GM12891 (cell line): Measurements from ENCODE around the gene S100A5.
"Not testable (repeated sequence)": the region's sequence is repeated elsewhere in the genome, so short reads cannot be mapped to it uniquely, and the experiment has no call there.

Experiments used
- DNase-seq: peaks from one replicate; pipeline ENCODE4 v3.0.0; 2011; ENCODE audit warnings: low spot score; ENCODE audit not compliant: insufficient read length
- FAIRE-seq: peaks from 2 replicates; lab custom pipeline; 2011; peaks lifted over from hg19 to GRCh38; lab: Jason Lieb, UNC
- PAX5 ChIP-seq: IDR thresholded peaks from 2 replicates; pipeline ENCODE4 v1.6.1; 2011; ENCODE audit warnings: low read length, moderate library complexity, mild to moderate bottlenecking; ENCODE audit not compliant: insufficient read depth, severe bottlenecking
- POLR2A ChIP-seq: IDR thresholded peaks from 2 replicates; pipeline ENCODE4 v1.6.1; 2011; ENCODE audit warnings: low read depth, low read length, control low read depth
- POLR2AphosphoS5 ChIP-seq: IDR thresholded peaks from 2 replicates; pipeline ENCODE4 v1.6.1; 2011; ENCODE audit warnings: low read depth, low read length, control low read depth
- POU2F2 ChIP-seq: IDR thresholded peaks from 2 replicates; pipeline ENCODE4 v1.6.1; 2011; ENCODE audit warnings: low read depth, mild to moderate bottlenecking, control low read depth, low read length, moderate library complexity
- SPI1 ChIP-seq: IDR thresholded peaks from 2 replicates; pipeline ENCODE4 v1.6.1; 2011; ENCODE audit warnings: low read depth, low read length, control low read depth
- TAF1 ChIP-seq: IDR thresholded peaks from 2 replicates; pipeline ENCODE4 v1.6.1; 2011; ENCODE audit warnings: low read depth, low read length, control low read depth

The S100A5 gene

DNA sequence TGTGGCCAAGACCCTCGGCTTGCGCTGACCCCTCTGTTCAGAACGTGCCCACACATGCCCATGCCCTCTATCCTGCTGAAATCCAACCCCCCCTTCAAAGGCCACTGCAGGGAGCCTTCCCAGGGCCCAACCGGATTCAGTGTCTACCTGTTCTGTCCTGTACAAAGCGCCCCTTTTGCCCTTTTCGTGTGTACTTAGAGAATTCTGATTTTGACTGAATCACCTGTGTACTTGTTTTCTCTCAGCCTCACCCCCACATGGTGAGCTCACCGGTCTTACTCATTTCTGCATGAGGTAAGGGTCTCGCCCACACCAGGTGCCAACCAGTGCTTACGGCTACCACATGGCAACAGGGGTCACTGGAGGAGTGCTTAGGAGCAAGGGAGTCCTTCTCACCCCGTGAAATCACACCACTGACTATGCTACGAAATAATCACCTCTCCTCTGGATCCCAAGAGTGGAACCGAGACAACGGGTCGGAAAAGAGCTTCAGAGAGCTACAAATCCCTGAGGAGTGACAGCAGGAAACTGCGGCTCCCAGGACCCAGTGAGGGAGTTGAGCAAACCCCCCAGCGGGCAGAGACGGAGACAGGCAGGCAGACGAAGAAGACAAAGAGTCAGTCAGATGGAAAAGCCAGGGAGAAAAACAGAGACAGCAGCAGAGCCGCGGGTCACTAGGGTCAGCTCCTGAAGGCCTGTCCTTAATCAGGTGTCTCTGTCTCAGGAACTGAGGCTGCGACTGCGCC is 27.1 kb upstream of the S100A5 start:
- FAIRE-seq, result no peak
- DNase-seq, result no peak
- no peak for TF ChIP-seq POLR2A
- TF ChIP-seq POU2F2, result no peak
- no peak for TF ChIP-seq PAX5
- TF ChIP-seq TAF1, result no peak
- TF ChIP-seq POLR2AphosphoS5, result no peak
- no peak for TF ChIP-seq SPI1

DNA sequence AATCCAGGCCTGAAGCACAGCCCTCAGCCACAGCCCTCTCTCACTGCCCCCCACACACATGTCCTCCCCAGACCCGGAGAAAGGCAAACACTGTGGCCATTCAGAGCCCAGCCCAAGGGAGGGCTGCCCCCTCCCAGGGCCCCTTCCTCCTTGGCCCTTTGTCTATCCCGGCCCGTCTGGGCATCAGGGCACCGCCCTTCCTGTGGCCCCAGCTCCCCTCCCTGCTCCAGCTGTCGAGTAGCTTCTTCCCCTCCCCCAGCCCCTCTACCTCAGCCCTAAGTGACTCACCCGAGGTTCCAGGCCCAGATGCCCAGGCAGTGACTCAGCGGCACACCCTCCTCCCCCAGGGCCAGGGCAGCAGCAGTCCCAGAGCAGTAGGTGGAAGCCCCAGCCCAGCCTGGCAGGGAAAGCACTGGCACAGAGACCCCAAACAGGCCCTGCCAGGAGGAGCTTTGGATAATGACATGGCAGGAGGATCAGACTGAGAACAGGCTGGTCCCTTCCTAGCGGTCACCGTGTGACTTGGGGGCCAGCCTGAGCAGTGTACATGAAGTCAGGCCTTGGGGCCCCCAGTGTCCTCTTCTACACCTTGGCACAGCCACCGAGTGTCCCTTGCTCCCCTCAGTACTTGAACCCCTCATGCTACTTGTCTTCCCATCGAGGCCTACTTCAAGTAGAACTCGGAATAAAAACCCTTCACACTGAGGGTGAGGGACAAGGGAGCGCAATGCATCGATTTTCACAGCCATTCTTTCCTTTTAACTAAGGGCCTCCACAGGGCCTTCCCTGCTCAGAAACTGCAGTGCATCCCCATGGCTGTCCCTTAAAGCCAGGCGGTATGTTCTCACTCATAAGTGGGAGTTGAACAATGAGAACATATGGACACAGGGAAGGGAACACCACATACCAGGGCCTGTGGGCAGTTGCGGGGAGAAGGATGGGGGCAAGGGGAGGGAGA is 26.0 kb upstream of the S100A5 start:
- DNase-seq (peak; percentile 57), FAIRE-seq (no peak)
- TF ChIP-seq POLR2A (no peak), TAF1 (no peak), POU2F2 (no peak), PAX5 (no peak), SPI1 (no peak), POLR2AphosphoS5 (no peak)

DNA sequence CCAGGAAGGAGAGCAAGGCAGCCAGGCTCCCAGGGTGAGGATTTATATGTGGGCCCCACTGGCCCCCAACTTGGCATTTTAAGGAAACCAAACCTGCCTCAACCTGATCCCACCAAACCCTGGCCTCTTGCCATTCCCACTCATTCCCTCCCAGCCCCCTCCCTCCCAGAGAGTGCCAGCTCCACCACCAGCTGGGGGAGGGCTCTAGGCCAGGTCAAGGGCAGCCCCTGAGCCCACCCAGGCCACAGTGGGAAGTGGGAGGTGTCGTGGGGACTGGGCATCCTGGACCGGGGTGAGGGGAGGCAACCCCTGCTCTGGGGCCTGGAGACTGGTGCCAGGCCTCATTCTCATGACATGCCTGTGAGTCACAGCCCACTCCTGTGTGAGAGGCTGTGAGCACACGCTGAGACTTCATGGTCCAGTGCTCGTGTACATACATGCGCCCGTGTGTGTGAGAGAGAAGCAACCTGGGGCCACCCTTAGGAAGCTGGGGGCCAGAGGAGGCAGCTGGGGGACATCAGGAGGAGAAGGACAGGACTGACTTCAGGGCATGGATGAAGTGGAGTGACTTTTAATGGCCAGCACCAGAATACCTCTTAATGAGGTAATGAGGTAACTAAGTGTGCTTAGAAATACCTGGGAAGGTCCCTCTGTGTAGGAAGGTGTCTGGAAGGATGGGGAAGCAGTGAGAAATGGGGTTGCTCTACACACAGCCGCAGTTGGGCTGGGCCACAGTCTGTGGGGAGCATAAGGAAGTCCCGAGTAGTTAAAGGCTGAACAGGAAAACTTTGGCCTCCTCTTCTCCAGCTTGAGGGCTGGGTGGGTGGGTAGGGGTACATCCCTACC is 25.0 kb upstream of the S100A5 start, which contains the start of gene S100A2:
Gene S100A2 (minus strand): TSS at position 316 of the 846 bp plus-strand sequence. CDS start 1,967 bp downstream, outside the sequence.
- FAIRE-seq (peak; percentile 90), DNase-seq (peak; percentile 52)
- TF ChIP-seq SPI1 (no peak), POU2F2 (no peak), TAF1 (no peak), POLR2AphosphoS5 (no peak), PAX5 (peak; percentile 67), POLR2A (no peak)

DNA sequence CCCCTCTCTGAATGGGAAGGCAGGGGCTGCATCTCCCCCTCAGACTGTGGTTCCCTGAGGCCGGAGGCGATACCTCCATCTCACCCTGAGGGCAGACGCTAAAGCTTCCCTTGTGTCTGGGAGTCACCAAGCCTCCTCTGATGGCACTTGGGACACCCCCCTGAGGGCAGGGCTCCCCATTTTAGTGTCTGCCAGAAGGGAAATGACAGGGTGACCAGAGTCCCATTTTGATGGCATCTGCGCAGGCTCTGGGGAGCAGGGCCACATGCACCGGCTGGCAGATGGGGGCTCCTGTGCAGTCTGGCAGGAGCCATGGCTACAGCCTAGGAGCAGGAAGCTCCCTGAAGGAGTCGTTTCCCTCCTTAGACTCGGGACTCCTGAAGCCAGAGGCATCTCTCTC is 23.3 kb upstream of the S100A5 start:
- FAIRE-seq (no peak), DNase-seq (no peak)

DNA sequence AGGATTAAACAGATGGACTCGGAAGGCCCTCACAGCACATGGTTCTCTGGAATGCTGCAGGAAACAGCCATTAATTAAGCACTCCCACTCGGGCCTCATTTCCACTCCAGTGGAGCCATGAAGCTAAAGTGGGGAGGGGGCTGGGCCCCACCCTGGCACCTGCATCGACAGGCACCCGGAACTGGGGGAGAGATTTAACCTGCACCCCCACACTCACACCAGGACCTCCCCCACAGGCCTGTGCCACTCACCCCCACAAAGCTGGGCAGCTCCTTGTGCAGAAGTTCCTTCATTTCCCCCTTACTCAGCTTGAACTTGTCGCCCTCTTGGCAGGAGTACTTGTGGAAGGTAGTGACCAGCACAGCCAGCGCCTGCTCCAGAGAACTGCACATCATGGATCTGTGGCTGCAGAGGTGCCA is 22.8 kb upstream of the S100A5 start:
- TF ChIP-seq SPI1 (no peak), PAX5 (no peak), POLR2A (no peak), TAF1 (no peak), POLR2AphosphoS5 (no peak), POU2F2 (no peak)
- DNase-seq, result no peak
- no peak for FAIRE-seq

More for the DNA sequence above, 23.3 kb upstream of the S100A5 start:
- TF ChIP-seq TAF1 (no peak), POU2F2 (no peak), PAX5 (no peak), SPI1 (no peak), POLR2AphosphoS5 (no peak), POLR2A (no peak)

DNA sequence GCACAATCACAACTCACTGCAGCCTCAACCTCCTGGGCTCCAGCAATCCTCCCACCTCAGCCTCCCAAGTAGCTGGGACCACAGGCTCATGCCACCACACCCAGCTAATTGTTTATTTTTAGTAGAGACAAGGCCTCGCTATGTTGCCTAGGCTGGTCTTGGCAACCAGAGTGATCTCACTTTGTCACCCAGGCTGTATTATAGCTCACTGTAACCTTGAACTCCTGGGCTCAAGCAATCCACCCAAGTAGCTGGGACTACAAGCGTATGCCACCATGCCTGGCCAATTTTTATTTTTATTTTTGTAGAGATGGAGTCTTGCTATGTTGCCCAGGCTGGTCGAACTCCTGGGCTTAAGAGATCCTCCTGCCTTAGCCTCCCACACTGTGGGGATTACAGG is 21.3 kb upstream of the S100A5 start:
- DNase-seq, FAIRE-seq: not testable (repeated sequence)

DNA sequence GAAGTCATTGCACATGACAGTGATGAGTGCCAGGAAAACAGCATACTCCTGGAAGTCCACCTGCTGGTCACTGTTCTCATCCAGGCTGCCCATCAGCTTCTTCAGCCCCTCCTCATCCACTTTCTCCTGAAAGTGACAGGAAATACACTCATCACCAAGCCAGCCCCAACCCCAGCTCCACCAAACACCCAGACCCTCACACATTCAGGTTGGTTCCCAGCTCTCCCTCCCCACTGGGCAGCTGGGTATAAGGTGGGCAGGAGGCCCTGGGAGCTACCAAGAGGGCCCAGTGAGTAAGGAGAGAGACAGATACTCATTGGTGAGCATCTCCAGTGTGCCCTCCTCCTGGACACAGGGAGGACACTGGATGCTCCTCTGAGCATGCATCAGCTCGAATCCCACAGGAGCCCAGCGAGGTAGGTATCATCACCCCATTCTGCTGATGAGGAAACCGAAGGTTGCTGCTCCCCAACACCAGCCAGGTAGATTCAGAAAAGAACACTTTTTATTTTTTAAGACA is 20.8 kb upstream of the S100A5 start:
- no peak for FAIRE-seq
- DNase-seq, result no peak
- TF ChIP-seq POLR2A, result no peak

DNA sequence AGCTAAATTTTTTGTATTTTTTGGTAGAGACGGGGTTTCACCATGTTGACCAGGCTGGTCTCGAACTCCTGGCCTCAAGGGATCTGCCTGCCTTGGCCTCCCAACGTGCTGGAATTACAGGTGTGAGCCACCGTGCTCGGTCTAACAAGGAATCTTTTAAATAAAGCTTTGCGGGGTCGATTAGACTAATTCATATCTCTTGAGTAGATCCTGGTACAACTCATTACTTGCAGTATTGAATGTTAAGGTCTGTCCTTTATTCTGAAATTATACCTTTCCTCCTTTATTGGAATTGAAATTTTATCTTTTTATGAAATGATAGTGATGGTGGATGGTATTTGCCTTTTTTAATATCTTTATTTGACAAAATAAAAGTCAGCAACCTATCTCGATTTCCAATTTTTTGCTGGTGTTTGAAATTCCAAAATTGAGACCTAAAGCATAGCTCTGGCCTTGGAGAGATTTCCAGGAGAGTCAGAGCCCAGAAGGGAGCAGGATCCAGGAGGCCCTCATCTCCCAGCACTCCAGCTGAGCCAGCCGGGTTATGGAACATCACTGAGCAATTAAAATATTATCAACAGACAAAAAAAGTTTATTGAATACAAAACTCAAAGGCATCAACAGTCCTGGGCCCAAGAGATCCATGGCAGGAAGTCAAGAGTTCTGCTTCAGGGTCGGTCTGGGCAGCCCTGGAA is 20.2 kb upstream of the S100A5 start:
- no peak for FAIRE-seq
- DNase-seq, result no peak
- TF ChIP-seq POLR2AphosphoS5 (no peak), TAF1 (no peak), SPI1 (no peak), PAX5 (no peak), POLR2A (no peak), POU2F2 (no peak)

DNA sequence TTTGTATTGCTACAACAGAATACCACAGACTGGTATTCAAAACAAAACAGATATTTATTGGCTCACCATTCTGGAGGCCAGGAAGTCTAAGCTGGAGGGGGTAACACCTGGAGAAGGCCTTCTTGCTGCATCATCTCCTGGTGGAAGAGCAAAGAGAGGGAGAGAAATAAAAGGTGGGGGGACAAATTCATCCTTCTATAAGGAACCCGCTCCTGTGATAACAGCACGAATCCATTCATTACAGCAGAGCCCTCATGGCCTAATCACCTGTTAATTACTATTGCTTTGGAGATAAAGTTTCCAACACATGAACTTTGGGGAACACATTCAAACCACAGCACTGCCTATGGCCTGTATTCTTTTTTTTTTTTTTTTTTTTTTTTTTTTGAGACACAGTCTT is 19.5 kb upstream of the S100A5 start:
- FAIRE-seq (no peak), DNase-seq (no peak)
- TF ChIP-seq POLR2AphosphoS5 (no peak), PAX5 (no peak), TAF1 (no peak), SPI1 (no peak)
